ENCODE results near the gene MNT. TPM values are rescaled to one million over a fixed set of nuclear protein-coding genes. Genes with fewer than 3 reads are reported as not detected.

MNT gene
- total RNA-seq, 5 donors from 2014 or later (not counting 1 experiment from before 2014, with no cell fraction given) = 43.0 to 97.8 (median 58.2) TPM

DNA sequence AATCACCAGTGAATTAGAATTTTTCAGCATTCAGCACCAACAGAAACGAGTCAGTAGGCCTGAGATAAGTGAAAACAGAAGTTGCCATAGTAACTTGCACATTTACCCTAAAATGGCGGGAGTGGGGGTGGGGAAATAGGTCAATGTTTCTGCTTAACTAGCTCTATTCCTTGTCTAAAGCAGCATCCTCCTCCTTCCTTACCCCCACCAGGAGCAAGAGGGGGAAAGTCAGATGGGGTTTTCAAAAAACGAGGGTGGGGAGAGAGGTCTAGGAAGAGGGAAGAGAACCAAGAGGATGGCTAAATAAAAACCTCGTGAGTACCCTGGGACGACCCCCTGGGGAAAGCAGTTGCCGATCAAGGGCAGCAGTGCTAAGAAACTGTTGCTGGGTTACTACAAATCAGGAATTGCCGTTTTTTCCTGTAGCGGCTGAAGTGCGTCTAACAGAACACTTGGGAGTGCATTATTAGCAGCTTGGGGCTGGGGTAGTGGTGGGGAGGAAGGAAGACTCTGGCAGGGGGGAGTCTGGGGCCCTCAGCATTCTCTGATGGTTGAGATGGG lies 34.4 kb upstream of the MNT start:
- H3K27me3 ChIP-seq (replicated peaks in 1 of 2; ENCODE audit: control insufficient read depth in 2 of 2, extremely low read depth in 1 of 2, insufficient read depth in 2 of 2, low read length in 1 of 2) = no peaks in the 10 kb centered on the region
- no peak overlapping the region for H3K4me3 ChIP-seq (ENCODE audit: control insufficient read depth in 1 of 2, extremely low read depth in 1 of 2, low read length in 1 of 2)
- peaks cover 41% of the 10 kb centered on the region for H3K36me3 Mint-ChIP-seq
- ChIA-PET POLR2A (no interaction called here), CTCF (interaction anchor here in 1 of 2 donors (1.1 kb wide), 1 partner anchor 19 kb away, joined by 5 read pairs; no protein-coding TSS in a partner anchor)
- no peaks in the 10 kb centered on the region for H3K9me3 Mint-ChIP-seq
- H3K27me3 Mint-ChIP-seq = no peaks in the 10 kb centered on the region
- WGBS (ENCODE audit: insufficient coverage) = 87% methylated on average over 6 of the region's 9 CpGs
- no peak overlapping the region for H3K27ac ChIP-seq (ENCODE audit: low read length)
- ATAC-seq (replicated peaks in 1 of 4) (no peak), DNase-seq (no peak)
- H3K4me3 Mint-ChIP-seq = no peak overlapping the region
- no peaks in the 10 kb centered on the region for H3K4me1 ChIP-seq (ENCODE audit: control insufficient read depth in 1 of 2, extremely low read depth in 1 of 2, insufficient read depth in 2 of 2, low read length in 2 of 2)
- no peaks in the 10 kb centered on the region for H3K4me1 Mint-ChIP-seq
- peak overlapping the region in 1 of 2 donors; percentile 34 for H3K27ac Mint-ChIP-seq
- H3K9me3 ChIP-seq = no peaks in the 10 kb centered on the region
- peaks cover 10 to 69% of the 10 kb centered on the region in 2 donors for H3K36me3 ChIP-seq (ENCODE audit: control insufficient read depth in 2 of 2, extremely low read depth in 1 of 2, insufficient read depth in 1 of 2, low read length in 1 of 2)

DNA sequence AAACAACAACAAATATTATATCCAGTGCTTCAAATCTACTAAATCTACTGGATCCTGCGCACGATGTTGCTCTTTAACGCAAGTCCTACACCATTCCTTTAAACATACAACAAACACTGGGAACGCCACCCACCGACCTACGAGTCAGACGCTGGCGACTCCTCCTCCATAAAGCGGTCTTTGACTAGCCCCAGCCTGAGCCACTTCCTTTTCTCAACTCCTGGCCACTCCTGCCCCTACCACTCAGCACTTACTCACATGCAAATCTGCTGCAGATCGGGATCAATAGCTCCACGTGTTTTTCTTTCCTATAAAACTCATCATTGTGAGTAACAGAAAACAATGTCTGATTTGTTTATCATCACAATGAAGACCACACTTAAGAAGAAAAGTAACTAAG lies 32.8 kb upstream of the MNT start:
- CTCF ChIA-PET = no interaction called here
- H3K36me3 ChIP-seq (ENCODE audit: control insufficient read depth in 2 of 2, extremely low read depth in 1 of 2, insufficient read depth in 1 of 2, low read length in 1 of 2) = peaks cover 10 to 55% of the 10 kb centered on the region in 2 donors
- H3K4me1 ChIP-seq (ENCODE audit: control insufficient read depth in 1 of 2, extremely low read depth in 1 of 2, insufficient read depth in 2 of 2, low read length in 2 of 2) = no peaks in the 10 kb centered on the region
- Mint-ChIP-seq H3K36me3 (peaks cover 39% of the 10 kb centered on the region), H3K4me3 (no peak overlapping the region), H3K4me1 (no peaks in the 10 kb centered on the region), H3K27me3 (no peaks in the 10 kb centered on the region), H3K9me3 (no peaks in the 10 kb centered on the region), H3K27ac (no peak overlapping the region)
- H3K27ac ChIP-seq (ENCODE audit: low read length) = no peak overlapping the region
- H3K9me3 ChIP-seq = no peaks in the 10 kb centered on the region
- WGBS (ENCODE audit: insufficient coverage) = 94% methylated on average over 9 of the region's 11 CpGs
- DNase-seq (no peak), ATAC-seq (replicated peaks in 1 of 4) (no peak)
- POLR2A ChIA-PET = interaction anchor here in 1 of 2 donors (0.5 kb wide), 1 partner anchor 30 kb away, joined by 4 read pairs; no protein-coding TSS in a partner anchor
- no peaks in the 10 kb centered on the region for H3K27me3 ChIP-seq (replicated peaks in 1 of 2; ENCODE audit: control insufficient read depth in 2 of 2, extremely low read depth in 1 of 2, insufficient read depth in 2 of 2, low read length in 1 of 2)
- H3K4me3 ChIP-seq (ENCODE audit: control insufficient read depth in 1 of 2, extremely low read depth in 1 of 2, low read length in 1 of 2) = no peak overlapping the region

DNA sequence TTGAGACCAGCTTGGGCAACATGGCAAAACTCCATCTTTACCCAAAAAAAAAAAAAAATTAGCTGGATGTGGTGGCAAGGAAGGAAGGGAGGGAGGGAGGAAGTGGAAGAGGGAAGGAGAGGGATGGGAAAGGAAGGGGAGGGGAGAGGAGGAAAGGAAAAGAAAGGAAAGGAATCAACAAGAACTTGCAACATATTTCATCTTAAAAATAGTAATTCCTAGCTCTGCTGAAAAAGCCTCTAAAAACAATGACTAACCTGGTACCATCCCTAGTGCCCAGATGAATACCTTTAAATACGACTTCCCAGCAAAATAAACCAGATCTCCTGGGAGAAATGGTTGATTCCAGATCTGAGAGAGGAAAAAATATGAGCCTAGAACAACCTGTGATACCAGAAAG lies 27.1 kb upstream of the MNT start:
- no peaks in the 10 kb centered on the region for H3K4me1 Mint-ChIP-seq
- no peaks in the 10 kb centered on the region for H3K27me3 ChIP-seq (replicated peaks in 1 of 2; ENCODE audit: control insufficient read depth in 2 of 2, extremely low read depth in 1 of 2, insufficient read depth in 2 of 2, low read length in 1 of 2)
- no CpG with 5 or more reads among the region's 1 CpG for WGBS (ENCODE audit: insufficient coverage)
- H3K4me3 Mint-ChIP-seq = no peak overlapping the region
- ChIA-PET POLR2A (interaction anchor here (0.6 to 0.7 kb wide), 3 partner anchors 130 to 919 kb away, joined by 3 to 7 read pairs (median 3); no protein-coding TSS in a partner anchor), CTCF (interaction anchor here in 1 of 2 donors (0.7 kb wide), 2 partner anchors 259 to 1450 kb away, joined by 3 to 4 read pairs; no protein-coding TSS in a partner anchor)
- ATAC-seq (replicated peaks in 1 of 4) = no peak
- no peak for DNase-seq
- no peaks in the 10 kb centered on the region for H3K4me1 ChIP-seq (ENCODE audit: control insufficient read depth in 1 of 2, extremely low read depth in 1 of 2, insufficient read depth in 2 of 2, low read length in 2 of 2)
- H3K27ac Mint-ChIP-seq = no peak overlapping the region
- no peaks in the 10 kb centered on the region for H3K9me3 ChIP-seq
- H3K9me3 Mint-ChIP-seq = no peaks in the 10 kb centered on the region
- no peak overlapping the region for H3K4me3 ChIP-seq (ENCODE audit: control insufficient read depth in 1 of 2, extremely low read depth in 1 of 2, low read length in 1 of 2)
- H3K27me3 Mint-ChIP-seq = no peaks in the 10 kb centered on the region
- peaks cover 3 to 12% of the 10 kb centered on the region in 2 donors for H3K36me3 ChIP-seq (ENCODE audit: control insufficient read depth in 2 of 2, extremely low read depth in 1 of 2, insufficient read depth in 1 of 2, low read length in 1 of 2)
- peaks cover 20% of the 10 kb centered on the region for H3K36me3 Mint-ChIP-seq
- H3K27ac ChIP-seq (ENCODE audit: low read length) = no peak overlapping the region

DNA sequence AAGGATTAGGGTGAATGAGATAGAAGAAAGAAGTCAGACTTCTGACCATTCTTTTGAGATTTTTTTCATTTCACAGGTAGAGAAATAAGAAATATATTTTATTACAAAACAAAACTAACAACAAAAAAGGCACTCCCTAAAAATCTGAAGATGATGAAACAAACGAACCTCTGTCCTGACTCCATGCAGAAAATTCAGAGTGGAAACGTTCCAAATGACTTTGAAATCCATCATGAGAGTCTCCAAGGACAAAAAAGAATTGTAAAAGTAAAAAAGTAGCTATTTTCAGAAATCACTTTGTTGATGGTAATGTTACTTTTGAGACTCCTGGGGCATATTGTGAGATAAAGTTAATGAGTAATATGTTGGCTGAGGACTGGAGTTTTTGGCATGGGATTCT lies 26.4 kb upstream of the MNT start:
- H3K27me3 Mint-ChIP-seq = no peaks in the 10 kb centered on the region
- H3K4me3 ChIP-seq (ENCODE audit: control insufficient read depth in 1 of 2, extremely low read depth in 1 of 2, low read length in 1 of 2) = no peak overlapping the region
- H3K9me3 Mint-ChIP-seq = no peaks in the 10 kb centered on the region
- WGBS (ENCODE audit: insufficient coverage) = 80% methylated on average over 1 of the region's 2 CpGs
- DNase-seq (no peak), ATAC-seq (replicated peaks in 1 of 4) (no peak)
- no peak overlapping the region for H3K4me3 Mint-ChIP-seq
- ChIA-PET CTCF (interaction anchor here in 1 of 2 donors (0.7 kb wide), 1 partner anchor 1451 kb away, joined by 4 read pairs; no protein-coding TSS in a partner anchor), POLR2A (interaction anchor here (0.6 to 0.7 kb wide), 2 partner anchors 131 to 248 kb away, joined by 3 to 7 read pairs; no protein-coding TSS in a partner anchor)
- no peaks in the 10 kb centered on the region for H3K27me3 ChIP-seq (replicated peaks in 1 of 2; ENCODE audit: control insufficient read depth in 2 of 2, extremely low read depth in 1 of 2, insufficient read depth in 2 of 2, low read length in 1 of 2)
- H3K9me3 ChIP-seq = no peaks in the 10 kb centered on the region
- no peak overlapping the region for H3K27ac Mint-ChIP-seq
- no peaks in the 10 kb centered on the region for H3K4me1 Mint-ChIP-seq
- no peak overlapping the region for H3K27ac ChIP-seq (ENCODE audit: low read length)
- H3K36me3 ChIP-seq (ENCODE audit: control insufficient read depth in 2 of 2, extremely low read depth in 1 of 2, insufficient read depth in 1 of 2, low read length in 1 of 2) = peaks cover 5% of the 10 kb centered on the region in 2 donors
- H3K4me1 ChIP-seq (ENCODE audit: control insufficient read depth in 1 of 2, extremely low read depth in 1 of 2, insufficient read depth in 2 of 2, low read length in 2 of 2) = no peaks in the 10 kb centered on the region
- H3K36me3 Mint-ChIP-seq = peaks cover 15% of the 10 kb centered on the region

DNA sequence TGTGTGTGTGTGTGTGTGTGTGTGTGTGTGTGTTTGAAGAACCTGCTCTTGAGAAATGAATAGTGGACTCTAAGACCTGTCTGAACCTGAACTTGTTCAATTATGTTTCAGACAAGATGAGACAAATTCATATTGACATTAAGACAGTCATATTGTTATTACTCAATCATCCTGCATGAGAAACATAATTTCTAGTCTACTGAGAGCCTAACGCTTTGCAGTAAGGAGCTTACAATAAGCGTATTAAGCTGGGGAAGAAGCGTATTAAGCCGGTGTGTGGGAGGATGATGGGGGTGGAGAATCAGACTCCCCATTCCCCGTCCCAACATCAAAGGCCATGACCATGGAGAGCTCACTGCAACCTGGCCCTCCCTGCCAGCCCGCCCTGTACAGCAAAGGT lies 22.4 kb upstream of the MNT start:
- POLR2A ChIA-PET = no interaction called here
- H3K27me3 Mint-ChIP-seq = no peaks in the 10 kb centered on the region
- no peaks in the 10 kb centered on the region for H3K9me3 ChIP-seq
- WGBS (ENCODE audit: insufficient coverage) = no CpG with 5 or more reads among the region's 6 CpGs
- ATAC-seq (replicated peaks in 1 of 4) = no peak
- no peaks in the 10 kb centered on the region for H3K9me3 Mint-ChIP-seq
- H3K36me3 ChIP-seq (ENCODE audit: control insufficient read depth in 2 of 2, extremely low read depth in 1 of 2, insufficient read depth in 1 of 2, low read length in 1 of 2) = peaks cover 11 to 37% of the 10 kb centered on the region in 2 donors
- H3K27me3 ChIP-seq (replicated peaks in 1 of 2; ENCODE audit: control insufficient read depth in 2 of 2, extremely low read depth in 1 of 2, insufficient read depth in 2 of 2, low read length in 1 of 2) = no peaks in the 10 kb centered on the region
- H3K4me3 Mint-ChIP-seq = no peak overlapping the region
- H3K27ac Mint-ChIP-seq = no peak overlapping the region
- H3K4me1 ChIP-seq (ENCODE audit: control insufficient read depth in 1 of 2, extremely low read depth in 1 of 2, insufficient read depth in 2 of 2, low read length in 2 of 2) = no peaks in the 10 kb centered on the region
- H3K4me3 ChIP-seq (ENCODE audit: control insufficient read depth in 1 of 2, extremely low read depth in 1 of 2, low read length in 1 of 2) = no peak overlapping the region
- H3K27ac ChIP-seq (ENCODE audit: low read length) = no peak overlapping the region
- H3K4me1 Mint-ChIP-seq = no peaks in the 10 kb centered on the region
- peaks cover 40% of the 10 kb centered on the region for H3K36me3 Mint-ChIP-seq
- no peak for DNase-seq
- CTCF ChIA-PET = no interaction called here

DNA sequence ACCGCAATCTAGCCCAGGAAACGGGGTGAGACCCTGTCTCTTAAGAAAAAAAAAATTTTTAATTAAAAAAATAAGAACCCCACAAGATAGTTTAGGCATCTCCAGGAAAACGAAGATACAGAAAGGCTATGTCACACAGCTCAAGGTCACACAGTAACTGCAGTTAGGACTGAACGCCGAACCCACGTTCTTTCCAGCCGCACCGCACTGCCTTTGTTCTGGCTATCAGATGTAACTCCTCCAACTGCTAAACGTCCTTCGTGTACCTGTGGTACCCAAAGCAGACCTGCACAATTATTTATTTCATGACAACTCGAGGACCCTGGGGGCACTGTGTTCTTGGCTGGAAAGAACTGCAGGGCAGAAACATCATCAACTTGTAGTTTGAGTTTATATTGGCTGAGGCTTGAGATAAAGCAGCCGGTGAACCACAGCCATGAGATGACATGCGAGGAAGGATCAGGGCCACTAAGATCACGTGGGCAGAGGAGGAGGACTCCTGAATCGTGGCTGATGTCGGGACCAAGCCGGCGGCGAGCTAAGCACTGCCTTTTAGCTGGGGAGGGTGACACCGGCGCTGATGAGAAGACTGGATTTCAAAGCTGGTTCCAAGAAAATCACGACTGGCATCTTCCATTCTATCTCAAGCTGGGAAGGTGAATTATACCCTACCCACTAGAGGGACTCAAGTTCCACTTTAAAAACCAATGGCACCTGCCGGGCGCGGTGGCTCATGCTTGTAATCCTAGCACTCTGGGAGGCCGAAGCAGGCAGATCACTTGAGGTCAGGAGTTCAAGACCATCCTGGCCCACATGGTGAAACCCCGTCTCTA lies 20.7 kb upstream of the MNT start:
- H3K9me3 ChIP-seq = no peaks in the 10 kb centered on the region
- CTCF ChIA-PET = no interaction called here
- DNase-seq = no peak
- H3K27me3 Mint-ChIP-seq = no peaks in the 10 kb centered on the region
- POLR2A ChIA-PET = no interaction called here
- no peak overlapping the region for H3K27ac ChIP-seq (ENCODE audit: low read length)
- H3K4me3 ChIP-seq (ENCODE audit: control insufficient read depth in 1 of 2, extremely low read depth in 1 of 2, low read length in 1 of 2) = no peak overlapping the region
- no peaks in the 10 kb centered on the region for H3K4me1 Mint-ChIP-seq
- no peaks in the 10 kb centered on the region for H3K4me1 ChIP-seq (ENCODE audit: control insufficient read depth in 1 of 2, extremely low read depth in 1 of 2, insufficient read depth in 2 of 2, low read length in 2 of 2)
- no peak for ATAC-seq (replicated peaks in 1 of 4)
- H3K36me3 Mint-ChIP-seq = peaks cover 42% of the 10 kb centered on the region
- H3K4me3 Mint-ChIP-seq = no peak overlapping the region
- H3K27ac Mint-ChIP-seq = peak overlapping the region in 1 of 2 donors; percentile 66
- 97% methylated on average over 22 of the region's 27 CpGs for WGBS (ENCODE audit: insufficient coverage)
- no peaks in the 10 kb centered on the region for H3K9me3 Mint-ChIP-seq
- H3K36me3 ChIP-seq (ENCODE audit: control insufficient read depth in 2 of 2, extremely low read depth in 1 of 2, insufficient read depth in 1 of 2, low read length in 1 of 2) = peaks cover 15 to 42% of the 10 kb centered on the region in 2 donors
- H3K27me3 ChIP-seq (replicated peaks in 1 of 2; ENCODE audit: control insufficient read depth in 2 of 2, extremely low read depth in 1 of 2, insufficient read depth in 2 of 2, low read length in 1 of 2) = no peaks in the 10 kb centered on the region
